Activated CD4-positive, alpha-beta memory T cell treated with anti-CD3 and anti-CD28 coated beads, Interleukin-2, amount 10 ng/mL, durations not matched to agents 7 days and 5 days (primary cell): ENCODE data around the gene ACOX2. TPM values are rescaled to one million over a fixed set of nuclear protein-coding genes. Genes with fewer than 3 reads are reported as not detected.
A peak's percentile ranks its signal among the peaks of the same experiment; 100 is the strongest.

Source experiments
- CTCF ChIA-PET: fragments of 350-600 bp; sonication (Branson Sonifier 250); formaldehyde crosslinking; loops from one replicate; lab custom pipeline; 2021; ENCODE audit warnings: antibody characterized with exemption, inconsistent platforms; lab: Charles Lee
- POLR2A ChIA-PET: fragments of 350-600 bp; sonication (Branson Sonifier 250); formaldehyde crosslinking; loops from one replicate; lab custom pipeline; 2021; ENCODE audit warnings: antibody characterized with exemption; lab: Charles Lee
- DNase-seq: peaks from one replicate; pipeline ENCODE4 v3.0.0-alpha.2; 2020
- H3K27ac Mint-ChIP-seq: one replicate; pipeline ENCODE4 v1.8.0; 2021; ENCODE audit warnings: mild to moderate bottlenecking, mixed read lengths
- H3K27me3 Mint-ChIP-seq: one replicate; pipeline ENCODE4 v1.8.0; 2021; ENCODE audit warnings: mixed read lengths
- H3K36me3 Mint-ChIP-seq: one replicate; pipeline ENCODE4 v1.8.0; 2021; ENCODE audit warnings: low read depth, mixed read lengths
- H3K4me1 Mint-ChIP-seq: one replicate; pipeline ENCODE4 v1.8.0; 2021; ENCODE audit warnings: mixed read lengths
- H3K4me3 Mint-ChIP-seq: one replicate; pipeline ENCODE4 v1.8.0; 2021; ENCODE audit warnings: mild to moderate bottlenecking, mixed read lengths
- H3K9me3 Mint-ChIP-seq: one replicate; pipeline ENCODE4 v1.8.0; 2021; ENCODE audit warnings: mixed read lengths
- total RNA-seq, 2 experiments: library from RNA; stranded (reverse); gene quantifications; one replicate each; pipeline ENCODE4 v1.2.3, GENCODE V29; 2021

Gene ACOX2
- total RNA-seq: not detected

DNA sequence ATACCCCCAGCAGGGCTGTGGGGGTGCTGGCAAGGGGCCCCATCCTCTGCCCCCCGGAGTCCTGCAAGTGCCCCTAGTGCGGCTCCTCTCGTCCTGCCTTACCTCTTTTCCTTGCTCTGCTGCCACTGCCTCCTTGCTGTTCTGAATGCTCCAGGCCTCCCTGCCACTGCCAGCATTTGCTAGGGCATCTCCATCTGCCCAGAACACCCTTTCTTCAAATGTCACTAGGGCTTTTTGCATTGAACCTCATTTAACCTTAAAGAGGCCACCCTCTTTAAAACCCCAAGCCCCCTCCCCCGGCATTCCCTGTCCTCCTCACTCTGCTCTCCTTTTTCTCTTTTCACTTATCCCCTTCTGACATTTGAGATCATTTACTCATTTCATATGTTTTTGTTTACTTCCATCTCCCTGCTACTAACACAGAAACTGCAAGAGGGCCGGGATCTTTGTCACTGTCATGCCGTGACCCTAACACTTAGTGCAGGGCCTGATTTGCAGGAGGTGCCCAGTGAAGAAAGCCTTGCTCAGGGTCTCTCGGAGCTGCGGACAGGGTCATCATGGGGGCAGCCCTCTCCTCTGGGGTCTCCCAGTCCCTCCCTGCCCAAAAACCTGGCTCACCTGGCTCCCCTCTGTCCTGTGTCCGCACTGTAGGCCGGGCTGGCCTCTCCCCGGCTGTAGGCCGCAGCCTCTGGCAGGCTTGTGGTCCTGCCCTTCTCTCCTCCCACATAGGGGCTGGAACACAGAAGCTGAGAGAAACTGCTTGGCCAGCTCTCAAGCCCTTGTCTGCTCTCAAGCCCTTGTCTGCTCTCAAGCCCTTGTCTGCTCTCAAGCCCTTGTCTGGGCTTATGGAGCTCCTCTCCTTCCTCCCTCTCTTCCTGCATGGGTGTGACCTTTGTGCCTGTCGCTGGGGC, at the start of gene ACOX2:
Gene ACOX2 (minus strand): TSS at position 690 of the 911 bp plus-strand sequence. CDS start 2,084 bp downstream, outside the sequence.
- CTCF ChIA-PET: interaction anchor here (3.4 kb wide), 1 partner anchor 44 kb away, joined by 10 read pairs; the partner anchor contains the start of gene KCTD6
- no peak for DNase-seq
- POLR2A ChIA-PET: interaction anchor here (0.8 kb wide), 1 partner anchor 202 kb away, joined by 3 read pairs; no protein-coding TSS in a partner anchor
- no peak within 1 kb of the TSS for H3K27ac Mint-ChIP-seq
- no peaks in the 10 kb centered on the region for H3K27me3 Mint-ChIP-seq
- H3K9me3 Mint-ChIP-seq: no peaks in the 10 kb centered on the region
- peaks cover 14% of the 10 kb centered on the region for H3K4me1 Mint-ChIP-seq
- H3K4me3 Mint-ChIP-seq: no peak within 1 kb of the TSS
- H3K36me3 Mint-ChIP-seq: no peaks in the 10 kb centered on the region

DNA sequence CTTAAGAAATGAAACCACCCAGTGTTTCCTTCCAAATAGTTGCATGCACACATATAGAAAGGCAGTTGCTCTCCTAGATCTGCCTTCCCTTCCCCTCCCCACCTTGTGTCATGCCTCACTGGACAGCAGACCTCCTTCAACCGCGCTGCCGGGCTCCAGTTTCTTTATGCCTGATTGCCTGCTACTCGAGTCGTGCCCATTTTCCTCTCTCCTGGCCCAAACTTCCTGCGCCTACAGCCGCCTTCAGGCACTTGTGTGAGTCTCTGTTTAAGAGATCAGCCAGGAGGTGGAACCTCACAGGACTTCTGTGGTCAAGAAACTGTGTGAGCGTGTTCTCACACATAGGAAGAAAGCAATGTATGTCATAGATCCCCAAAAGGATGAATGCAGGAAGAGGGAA, 49.0 kb upstream of the ACOX2 start:
- POLR2A ChIA-PET: no interaction called here
- Mint-ChIP-seq H3K27me3 (peaks cover 53% of the 10 kb centered on the region), H3K9me3 (no peaks in the 10 kb centered on the region), H3K4me1 (peaks cover 19% of the 10 kb centered on the region), H3K27ac (no peak overlapping the region), H3K36me3 (no peaks in the 10 kb centered on the region), H3K4me3 (peak overlapping the region; percentile 90)
- DNase-seq: no peak
- CTCF ChIA-PET: interaction anchor here (1.0 to 3.0 kb wide), 7 partner anchors 12 to 73 kb away, joined by 3 to 31 read pairs (median 5); no protein-coding TSS in a partner anchor

DNA sequence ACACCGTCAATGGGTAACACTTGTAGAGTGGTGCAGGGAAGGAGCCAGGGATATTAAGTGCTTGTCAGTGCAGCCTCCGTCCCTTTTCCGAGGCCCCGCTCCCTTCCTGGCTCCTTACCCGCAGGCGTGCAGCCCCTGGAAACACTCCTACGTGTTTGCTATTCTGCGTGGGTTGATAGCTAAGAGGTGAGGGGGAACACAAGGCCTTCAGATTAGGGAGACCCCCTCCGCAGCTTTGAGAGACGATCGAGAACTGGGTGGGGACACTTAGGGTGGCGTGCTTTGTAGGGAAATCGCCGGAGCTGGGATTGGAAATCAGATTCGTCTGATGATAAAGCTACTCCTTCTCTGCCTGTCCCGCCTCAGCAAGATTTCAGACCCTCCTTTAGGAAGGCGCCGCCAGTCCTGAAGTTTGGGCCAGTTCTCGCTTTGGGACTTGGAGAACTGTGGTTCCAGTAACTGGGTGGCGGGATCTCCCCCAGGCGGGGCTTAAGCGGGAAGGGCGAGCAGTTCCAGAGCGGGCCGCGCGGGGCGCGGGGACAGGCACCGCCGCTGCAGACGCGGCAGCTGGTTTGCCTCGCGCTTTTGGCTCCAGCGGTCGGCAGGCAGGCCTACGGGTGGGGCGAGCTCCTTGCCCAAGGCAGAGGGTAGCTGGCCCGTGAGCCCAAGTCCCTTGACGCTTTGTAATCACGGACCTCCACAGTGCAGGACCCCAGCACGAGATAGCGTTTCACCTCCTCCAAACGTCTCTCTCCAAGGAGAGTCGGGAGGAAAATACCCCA, 48.2 kb upstream of the ACOX2 start:
- peak; percentile 71 for DNase-seq
- no peak overlapping the region for H3K27ac Mint-ChIP-seq
- H3K27me3 Mint-ChIP-seq: peaks cover 53% of the 10 kb centered on the region
- no peaks in the 10 kb centered on the region for H3K36me3 Mint-ChIP-seq
- POLR2A ChIA-PET: no interaction called here
- H3K4me3 Mint-ChIP-seq: peak overlapping the region; percentile 90
- H3K4me1 Mint-ChIP-seq: peaks cover 19% of the 10 kb centered on the region
- CTCF ChIA-PET: interaction anchor here (0.8 to 3.0 kb wide), 10 partner anchors 11 to 72 kb away, joined by 3 to 31 read pairs (median 4); no protein-coding TSS in a partner anchor
- no peaks in the 10 kb centered on the region for H3K9me3 Mint-ChIP-seq

- peak; percentile 22 for DNase-seq
- no peaks in the 10 kb centered on the region for H3K9me3 Mint-ChIP-seq
- H3K36me3 Mint-ChIP-seq: no peaks in the 10 kb centered on the region
- ChIA-PET POLR2A (no interaction called here), CTCF (interaction anchor here (0.8 to 3.0 kb wide), 8 partner anchors 11 to 68 kb away, joined by 3 to 31 read pairs (median 4); no protein-coding TSS in a partner anchor)
- no peak overlapping the region for H3K27ac Mint-ChIP-seq
- peaks cover 55% of the 10 kb centered on the region for H3K27me3 Mint-ChIP-seq
- peaks cover 19% of the 10 kb centered on the region for H3K4me1 Mint-ChIP-seq
- peak overlapping the region; percentile 90 for H3K4me3 Mint-ChIP-seq
These were observed 47.7 kb upstream of the ACOX2 start for GRCh38 chr3:58584690-58585004.

- Mint-ChIP-seq H3K36me3 (no peaks in the 10 kb centered on the region), H3K9me3 (no peaks in the 10 kb centered on the region), H3K4me3 (no peak overlapping the region), H3K4me1 (peaks cover 17% of the 10 kb centered on the region), H3K27ac (no peak overlapping the region), H3K27me3 (peaks cover 44% of the 10 kb centered on the region)
- CTCF ChIA-PET: interaction anchor here (1.3 to 2.1 kb wide), 2 partner anchors 12 to 49 kb away, joined by 3 to 6 read pairs; no protein-coding TSS in a partner anchor
- POLR2A ChIA-PET: no interaction called here
- DNase-seq: no peak
These were observed 44.5 kb upstream of the ACOX2 start for GRCh38 chr3:58581328-58582091.

DNA sequence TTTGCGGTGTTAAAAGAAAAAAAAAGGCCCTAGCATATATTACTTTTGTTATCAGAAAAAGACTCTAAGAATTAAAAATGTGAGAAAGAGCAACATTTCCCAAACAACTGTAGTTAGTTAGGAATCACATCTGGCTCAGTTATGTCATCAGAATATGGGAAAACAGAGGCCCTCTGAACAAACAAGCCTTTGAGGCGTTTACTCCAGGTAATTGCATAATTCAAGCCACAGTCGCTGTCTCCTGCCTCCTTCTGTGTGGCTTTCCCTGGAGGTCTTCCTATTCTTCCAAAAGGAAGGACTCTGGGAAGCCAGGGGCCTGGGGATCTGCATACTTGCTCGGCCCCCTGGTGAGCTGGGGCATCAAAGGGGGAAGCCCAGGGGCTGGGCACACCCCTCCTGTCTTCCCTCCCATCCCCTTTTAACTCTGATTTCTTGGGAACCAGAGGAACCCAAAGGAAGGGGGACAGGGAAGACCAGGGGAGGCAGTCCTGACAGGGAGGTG, 43.9 kb upstream of the ACOX2 start:
- no peak overlapping the region for H3K27ac Mint-ChIP-seq
- H3K27me3 Mint-ChIP-seq: peaks cover 38% of the 10 kb centered on the region
- POLR2A ChIA-PET: no interaction called here
- no peaks in the 10 kb centered on the region for H3K9me3 Mint-ChIP-seq
- no peak for DNase-seq
- CTCF ChIA-PET: interaction anchor here (1.3 to 2.1 kb wide), 2 partner anchors 11 to 49 kb away, joined by 3 to 6 read pairs; no protein-coding TSS in a partner anchor
- H3K36me3 Mint-ChIP-seq: no peaks in the 10 kb centered on the region
- H3K4me1 Mint-ChIP-seq: peaks cover 14% of the 10 kb centered on the region
- H3K4me3 Mint-ChIP-seq: no peak overlapping the region

DNA sequence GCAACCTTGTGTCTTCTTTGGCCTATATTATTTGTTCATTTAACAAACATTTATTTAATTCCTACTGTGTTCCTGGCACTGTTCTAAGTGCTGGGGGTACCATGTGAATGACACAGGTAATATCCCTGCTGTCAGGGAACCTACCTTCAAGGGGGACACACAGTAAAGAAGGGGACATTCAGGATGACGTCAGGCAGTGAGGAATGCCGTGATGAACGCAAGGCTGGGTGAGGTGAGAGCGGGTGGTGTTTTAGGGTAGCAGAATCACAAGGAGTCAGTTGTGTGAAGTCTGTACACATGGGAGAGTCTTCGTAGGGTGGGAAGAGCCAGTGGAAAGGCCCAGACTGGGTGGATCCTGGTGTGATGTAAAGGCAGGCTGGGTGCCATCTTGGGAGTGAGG, 41.9 kb upstream of the ACOX2 start:
- Mint-ChIP-seq H3K9me3 (no peaks in the 10 kb centered on the region), H3K27me3 (peaks cover 20% of the 10 kb centered on the region), H3K4me1 (no peaks in the 10 kb centered on the region), H3K27ac (no peak overlapping the region), H3K4me3 (no peak overlapping the region), H3K36me3 (no peaks in the 10 kb centered on the region)
- POLR2A ChIA-PET: no interaction called here
- CTCF ChIA-PET: interaction anchor here (1.5 kb wide), 1 partner anchor 9 kb away, joined by 4 read pairs; no protein-coding TSS in a partner anchor
- no peak for DNase-seq

DNA sequence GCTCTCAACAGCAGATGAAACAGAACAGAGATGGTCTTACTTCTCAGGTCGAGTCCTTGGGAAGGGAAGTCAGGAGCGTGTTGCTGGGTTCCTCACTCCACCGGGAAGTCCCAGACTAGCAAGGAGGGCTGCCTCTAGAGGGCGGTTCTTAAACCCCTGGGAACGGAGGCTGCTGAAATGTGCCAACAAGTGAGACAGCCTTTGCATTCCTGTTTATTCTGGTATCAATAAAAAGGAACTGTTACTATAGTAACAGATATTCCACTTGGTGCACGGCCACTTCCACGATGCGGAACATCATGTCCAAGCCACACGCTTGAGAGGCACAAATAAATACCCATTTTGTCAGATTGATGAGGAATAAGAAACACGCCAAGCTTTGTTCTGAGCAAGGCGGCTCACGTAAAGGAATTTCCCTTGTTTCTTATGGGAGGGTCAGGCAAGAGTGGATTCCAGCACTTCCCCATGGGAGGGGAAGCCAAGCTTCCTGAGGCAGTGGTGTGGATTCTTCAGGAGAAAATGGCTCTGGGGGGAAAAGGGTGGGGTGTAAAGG, 40.4 kb upstream of the ACOX2 start, which contains the start of gene FAM107A:
Gene FAM107A (minus strand): TSS at position 123 of the 553 bp plus-strand sequence. CDS start 7,531 bp downstream, outside the sequence.
- Mint-ChIP-seq H3K27ac (no peak within 1 kb of the TSS), H3K9me3 (no peaks in the 10 kb centered on the region), H3K36me3 (no peaks in the 10 kb centered on the region), H3K27me3 (peaks cover 19% of the 10 kb centered on the region), H3K4me3 (no peak within 1 kb of the TSS), H3K4me1 (no peaks in the 10 kb centered on the region)
- CTCF ChIA-PET: interaction anchor here (1.3 to 1.5 kb wide), 2 partner anchors 8 to 10 kb away, joined by 3 to 4 read pairs; no protein-coding TSS in a partner anchor
- POLR2A ChIA-PET: no interaction called here
- DNase-seq: no peak

GRCh38 chr3:58576716-58577115, 39.7 kb upstream of the ACOX2 start:
- no peak for DNase-seq
- H3K9me3 Mint-ChIP-seq: no peaks in the 10 kb centered on the region
- ChIA-PET POLR2A (no interaction called here), CTCF (interaction anchor here (1.3 kb wide), 1 partner anchor 10 kb away, joined by 3 read pairs; no protein-coding TSS in a partner anchor)
- peaks cover 18% of the 10 kb centered on the region for H3K27me3 Mint-ChIP-seq
- no peaks in the 10 kb centered on the region for H3K36me3 Mint-ChIP-seq
- no peak overlapping the region for H3K4me3 Mint-ChIP-seq
- no peaks in the 10 kb centered on the region for H3K4me1 Mint-ChIP-seq
- no peak overlapping the region for H3K27ac Mint-ChIP-seq

GRCh38 chr3:58575971-58576652, 39.1 kb upstream of the ACOX2 start:
- ChIA-PET POLR2A (no interaction called here), CTCF (interaction anchor here (1.3 kb wide), 1 partner anchor 9 kb away, joined by 3 read pairs; no protein-coding TSS in a partner anchor)
- Mint-ChIP-seq H3K27ac (no peak overlapping the region), H3K4me1 (no peaks in the 10 kb centered on the region), H3K36me3 (no peaks in the 10 kb centered on the region), H3K27me3 (peaks cover 18% of the 10 kb centered on the region), H3K4me3 (no peak overlapping the region), H3K9me3 (no peaks in the 10 kb centered on the region)
- DNase-seq: no peak

- POLR2A ChIA-PET: no interaction called here
- Mint-ChIP-seq H3K9me3 (no peaks in the 10 kb centered on the region), H3K27me3 (peaks cover 17% of the 10 kb centered on the region), H3K4me1 (no peaks in the 10 kb centered on the region), H3K36me3 (no peaks in the 10 kb centered on the region), H3K4me3 (no peak overlapping the region), H3K27ac (no peak overlapping the region)
- CTCF ChIA-PET: interaction anchor here (1.8 to 2.7 kb wide), 2 partner anchors 11 to 56 kb away, joined by 6 to 12 read pairs; no protein-coding TSS in a partner anchor
- DNase-seq: no peak
These were observed 37.7 kb upstream of the ACOX2 start for GRCh38 chr3:58574682-58575081.
